Neural cell (in vitro differentiated cells): ENCODE results near the gene PPIL6. TPM values are rescaled to one million over a fixed set of nuclear protein-coding genes. Genes with fewer than 3 reads are reported as not detected.

Source experiments
- H2AFZ ChIP-seq: fragments of 200-600, 300-800 bp; sonication (generic), shearing (Covaris generic); 2 replicates; pipeline ENCODE4 v1.6.0; 2014; ENCODE audit warnings: low read depth, mild to moderate bottlenecking, antibody characterized with exemption, low read length, moderate library complexity
- H3F3A ChIP-seq: fragments of 200-600 bp; shearing (Covaris generic); 2 replicates; pipeline ENCODE4 v1.6.1; 2016; ENCODE audit warnings: mild to moderate bottlenecking, moderate library complexity, mixed read lengths, antibody characterized with exemption, low read length; ENCODE audit not compliant: insufficient read depth, poor library complexity, severe bottlenecking
- H3K27ac ChIP-seq: fragments of 200-600, 300-800 bp; sonication (generic), shearing (Covaris generic); 2 replicates; pipeline ENCODE4 v1.5.1; 2014; ENCODE audit warnings: mild to moderate bottlenecking, low read length, moderate library complexity
- H3K27me3 ChIP-seq: fragments of 300-800, 200-600 bp; sonication (generic), shearing (Covaris generic); 2 replicates; pipeline ENCODE4 v1.6.0; 2014; ENCODE audit warnings: mild to moderate bottlenecking, low read depth, low read length, moderate library complexity; ENCODE audit not compliant: insufficient read depth
- H3K36me3 ChIP-seq: fragments of 300-800, 200-600 bp; sonication (generic), shearing (Covaris generic); 2 replicates; pipeline ENCODE4 v1.5.1; 2014; ENCODE audit warnings: mild to moderate bottlenecking, antibody characterized with exemption, low read length, moderate library complexity; ENCODE audit not compliant: insufficient read depth
- H3K4me2 ChIP-seq: fragments of 300-800, 200-600 bp; sonication (generic), shearing (Covaris generic); 2 replicates; pipeline ENCODE4 v1.6.0; 2014; ENCODE audit warnings: mild to moderate bottlenecking, low read length
- H3K4me3 ChIP-seq: fragments of 300-800, 200-600 bp; sonication (generic), shearing (Covaris generic); 2 replicates; pipeline ENCODE4 v1.5.1; 2014; ENCODE audit warnings: mild to moderate bottlenecking, low read length, moderate library complexity
- H3K79me2 ChIP-seq: fragments of 200-600 bp; shearing (Covaris generic); replicated peaks from 2 replicates; pipeline ENCODE4 v1.6.0; 2014; ENCODE audit warnings: mild to moderate bottlenecking, low read length, moderate library complexity; ENCODE audit not compliant: insufficient read depth
- H3K9ac ChIP-seq: fragments of 300-800, 200-600 bp; sonication (generic), shearing (Covaris generic); 2 replicates; pipeline ENCODE4 v1.6.1; 2016; ENCODE audit warnings: mild to moderate bottlenecking, low read length, mixed read lengths
- H3K9me2 ChIP-seq: fragments of 200-600 bp; shearing (Covaris generic); 2 replicates; pipeline ENCODE4 v1.6.1; 2016; ENCODE audit warnings: mild to moderate bottlenecking, low read length, mixed read lengths; ENCODE audit not compliant: insufficient read depth
- H3K9me3 ChIP-seq: fragments of 200-600, 300-800 bp; sonication (generic), shearing (Covaris generic); 2 replicates; pipeline ENCODE4 v1.6.1; 2016; ENCODE audit warnings: mild to moderate bottlenecking, mixed run types, low read length, moderate library complexity, mixed read lengths
- H4K20me1 ChIP-seq: fragments of 200-600 bp; shearing (Covaris generic); 2 replicates; pipeline ENCODE4 v1.6.1; 2016; ENCODE audit warnings: mild to moderate bottlenecking, mixed run types; ENCODE audit not compliant: insufficient read depth
- CTCF ChIP-seq: fragments of 450-650 bp; IDR thresholded peaks from 2 replicates; pipeline ENCODE4 v1.5.1; 2014; ENCODE audit warnings: antibody characterized with exemption, mild to moderate bottlenecking, moderate library complexity; ENCODE audit not compliant: poor library complexity, severe bottlenecking
- EP300 ChIP-seq: fragments of 450-650 bp; conservative IDR thresholded peaks from 2 replicates; pipeline ENCODE4 v1.6.1; 2014; ENCODE audit warnings: antibody characterized with exemption, mild to moderate bottlenecking, moderate library complexity; ENCODE audit not compliant: poor library complexity, severe bottlenecking
- EZH2 ChIP-seq: fragments of 200-600, 300-800 bp; shearing (Covaris generic), sonication (generic); IDR thresholded peaks from 2 replicates; pipeline ENCODE4 v1.6.1; 2014; ENCODE audit warnings: antibody characterized with exemption, low read length, borderline replicate concordance, mild to moderate bottlenecking; ENCODE audit not compliant: insufficient read depth, poor library complexity, severe bottlenecking
- MXI1 ChIP-seq: fragments of 450-650 bp; conservative IDR thresholded peaks from 2 replicates; pipeline ENCODE4 v1.6.1; 2014; ENCODE audit warnings: antibody characterized with exemption, mild to moderate bottlenecking; ENCODE audit not compliant: poor library complexity, severe bottlenecking
- POLR2AphosphoS5 ChIP-seq: IDR thresholded peaks from 2 replicates; pipeline ENCODE4 v1.6.1; 2012
- RAD21 ChIP-seq: fragments of 450-650 bp; conservative IDR thresholded peaks from 2 replicates; pipeline ENCODE4 v1.6.1; 2014; ENCODE audit warnings: antibody characterized with exemption, mild to moderate bottlenecking, moderate library complexity
- REST ChIP-seq: IDR thresholded peaks from 2 replicates; pipeline ENCODE4 v1.6.1; 2012; ENCODE audit warnings: borderline replicate concordance
- SMC3 ChIP-seq: fragments of 450-650 bp; conservative IDR thresholded peaks from 2 replicates; pipeline ENCODE4 v1.6.1; 2014; ENCODE audit warnings: antibody characterized with exemption, mild to moderate bottlenecking, moderate library complexity; ENCODE audit not compliant: poor library complexity
- TAF1 ChIP-seq: IDR thresholded peaks from 2 replicates; pipeline ENCODE4 v1.6.1; 2012; ENCODE audit warnings: low read depth
- polyA plus RNA-seq: library from polyadenylated mRNA; depleted of rRNA; stranded (reverse); fragments of >200 nt; gene quantifications from 2 replicates; pipeline ENCODE4 v1.2.3, GENCODE V29; 2014

PPIL6 gene
- polyA plus RNA-seq, 1 donor from 2014 or later = 11.8 TPM

GRCh38 chr6:109381061-109381746 is 59.2 kb downstream of the PPIL6 start:
- no peak for TF ChIP-seq RAD21
- no peak for TF ChIP-seq TAF1
- TF ChIP-seq EP300 = no peak
- no peak for TF ChIP-seq MXI1
- no peak for TF ChIP-seq REST
- no peak for TF ChIP-seq SMC3
- TF ChIP-seq EZH2 = no peak
- TF ChIP-seq CTCF = no peak
- TF ChIP-seq POLR2AphosphoS5 = no peak
- Histone ChIP-seq H3K4me3 (peak overlapping the region; percentile 91), H3K36me3 (no peaks in the 10 kb centered on the region), H4K20me1 (no peaks in the 10 kb centered on the region), H3K27ac (peak overlapping the region; percentile 95), H3F3A (peaks cover 4% of the 10 kb centered on the region), H2AFZ (peak overlapping the region; percentile 48), H3K79me2 (peaks cover 43% of the 10 kb centered on the region), H3K9me2 (no peaks in the 10 kb centered on the region), H3K9ac (peak overlapping the region; percentile 87), H3K4me2 (peak overlapping the region; percentile 71), H3K27me3 (no peaks in the 10 kb centered on the region), H3K9me3 (no peaks in the 10 kb centered on the region)

- Histone ChIP-seq H3K79me2 (peaks cover 43% of the 10 kb centered on the region), H4K20me1 (no peaks in the 10 kb centered on the region), H3K36me3 (no peaks in the 10 kb centered on the region), H3K27ac (no peak overlapping the region), H3K9me2 (no peaks in the 10 kb centered on the region), H3K4me2 (peak overlapping the region; percentile 71), H3K9me3 (no peaks in the 10 kb centered on the region), H3K27me3 (no peaks in the 10 kb centered on the region), H3F3A (peaks cover 4% of the 10 kb centered on the region), H3K9ac (no peak overlapping the region), H2AFZ (no peak overlapping the region), H3K4me3 (peak overlapping the region; percentile 91)
- TF ChIP-seq REST (no peak), MXI1 (no peak), POLR2AphosphoS5 (no peak), TAF1 (no peak), SMC3 (no peak), RAD21 (no peak), EP300 (no peak), CTCF (no peak), EZH2 (no peak)
Observed at GRCh38 chr6:109379711-109380110, 60.7 kb downstream of the PPIL6 start.
